Measurements from ENCODE around the gene CTSK. TPM values are rescaled to one million over a fixed set of nuclear protein-coding genes. Genes with fewer than 3 reads are reported as not detected.
A peak's percentile ranks its signal among the peaks of the same experiment; 100 is the strongest.

Gene CTSK
- total and polyA plus RNA-seq, 3 experiments from 2014 or later: 0.54 to 2.7 (median 2.1) TPM

- H3K27ac ChIP-seq (ENCODE audit: low read depth, low read length): no peak overlapping the region
- H3K4me3 ChIP-seq (ENCODE audit: low read length): no peak overlapping the region
- no peaks in the 10 kb centered on the region for H3K27me3 ChIP-seq (ENCODE audit: insufficient read depth, low read length, poor library complexity, severe bottlenecking)
- H3K27me3 Mint-ChIP-seq: no peaks in the 10 kb centered on the region
- no peak overlapping the region for H3K27ac Mint-ChIP-seq
- no peak for DNase-seq
- H3K4me1 ChIP-seq (ENCODE audit: insufficient read depth, low read length): no peaks in the 10 kb centered on the region
- H3K4me3 Mint-ChIP-seq: no peak overlapping the region
- peaks cover 0 to 1% (median 0%) of the 10 kb centered on the region in 3 donors for H3K4me1 Mint-ChIP-seq
- peaks cover 0 to 30% (median 18%) of the 10 kb centered on the region in 3 donors for H3K36me3 Mint-ChIP-seq
- ChIA-PET POLR2A (no interaction called here), CTCF (interaction anchor here (1.4 kb wide), 1 partner anchor 252 kb away, joined by 4 read pairs; no protein-coding TSS in a partner anchor)
- H3K9me3 ChIP-seq (ENCODE audit: low read length): no peaks in the 10 kb centered on the region
- no peaks in the 10 kb centered on the region for H3K9me3 Mint-ChIP-seq
- H3K36me3 ChIP-seq (ENCODE audit: insufficient read depth, low read length): peaks cover 36% of the 10 kb centered on the region
Observed at GRCh38 chr1:150813028-150813707, 5.1 kb upstream of the CTSK start.

DNA sequence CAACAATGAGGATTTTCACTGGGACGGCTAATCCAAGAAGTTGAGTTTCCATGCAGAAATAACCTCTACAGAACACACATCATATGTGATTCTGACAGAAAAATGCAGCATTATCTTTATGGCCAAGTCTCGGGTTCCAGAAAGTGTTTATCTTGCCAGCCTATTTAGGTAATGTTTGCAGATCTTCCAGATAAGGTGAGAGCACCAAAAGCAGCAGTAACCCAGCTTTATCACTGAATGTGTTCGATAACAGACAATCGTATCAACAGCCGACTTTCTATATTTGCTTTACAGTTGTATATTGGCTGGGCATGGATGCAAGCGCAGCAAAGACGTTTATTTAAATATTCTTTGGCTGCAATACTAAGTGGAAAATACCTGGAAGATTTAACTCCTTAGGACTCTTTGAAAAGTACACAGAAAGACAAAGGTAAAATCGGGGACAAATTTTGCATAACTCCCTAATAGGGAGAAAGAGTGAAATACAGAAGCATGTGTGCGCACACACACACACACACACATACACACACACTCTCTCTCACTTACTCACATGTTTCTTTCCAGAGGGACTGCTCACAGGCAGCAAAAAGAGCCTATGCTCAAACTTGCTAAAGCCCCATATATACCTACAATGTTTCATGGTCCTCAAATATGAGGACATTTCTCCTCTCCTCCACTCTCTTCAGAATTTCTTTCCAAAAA is 3.0 kb upstream of the CTSK start:
- H3K4me1 Mint-ChIP-seq: peaks cover 0 to 7% (median 0%) of the 10 kb centered on the region in 3 donors
- Histone ChIP-seq H3K4me3 (ENCODE audit: low read length) (no peak overlapping the region), H3K9me3 (ENCODE audit: low read length) (no peaks in the 10 kb centered on the region), H3K27me3 (ENCODE audit: insufficient read depth, low read length, poor library complexity, severe bottlenecking) (no peaks in the 10 kb centered on the region), H3K36me3 (ENCODE audit: insufficient read depth, low read length) (peaks cover 25% of the 10 kb centered on the region), H3K27ac (ENCODE audit: low read depth, low read length) (no peak overlapping the region), H3K4me1 (ENCODE audit: insufficient read depth, low read length) (no peaks in the 10 kb centered on the region)
- H3K9me3 Mint-ChIP-seq: no peaks in the 10 kb centered on the region
- ChIA-PET CTCF (no interaction called here), POLR2A (no interaction called here)
- no peaks in the 10 kb centered on the region for H3K27me3 Mint-ChIP-seq
- peaks cover 0 to 12% (median 8%) of the 10 kb centered on the region in 3 donors for H3K36me3 Mint-ChIP-seq
- H3K4me3 Mint-ChIP-seq: no peak overlapping the region
- H3K27ac Mint-ChIP-seq: peak overlapping the region in 1 of 8 donors; percentile 36
- no peak for DNase-seq

DNA sequence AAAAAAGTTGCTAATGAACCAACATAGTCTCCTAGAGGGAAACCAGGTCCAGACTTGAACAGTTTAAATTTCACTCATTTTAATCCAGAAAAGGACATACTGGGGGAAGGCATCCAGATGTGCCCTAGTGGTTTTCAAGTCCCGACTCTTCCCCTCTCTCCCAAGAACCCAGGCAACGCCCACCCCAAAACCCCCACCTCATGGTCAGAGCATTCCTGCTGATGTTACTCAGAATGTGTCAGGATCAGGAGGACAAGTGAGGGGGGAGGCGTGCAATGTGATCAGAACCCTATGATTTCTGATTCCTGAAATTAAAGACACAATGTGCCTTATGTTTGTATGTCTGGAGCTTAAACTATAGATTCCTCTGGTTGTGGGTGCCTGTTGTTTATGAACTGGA is 1.6 kb upstream of the CTSK start:
- no peaks in the 10 kb centered on the region for H3K27me3 ChIP-seq (ENCODE audit: insufficient read depth, low read length, poor library complexity, severe bottlenecking)
- ChIA-PET POLR2A (no interaction called here), CTCF (no interaction called here)
- Mint-ChIP-seq H3K4me3 (no peak overlapping the region), H3K27me3 (no peaks in the 10 kb centered on the region), H3K27ac (peak overlapping the region in 1 of 8 donors; percentile 69), H3K4me1 (peaks cover 0 to 7% (median 0%) of the 10 kb centered on the region in 3 donors), H3K36me3 (peaks cover 0 to 5% (median 5%) of the 10 kb centered on the region in 3 donors), H3K9me3 (no peaks in the 10 kb centered on the region)
- no peak overlapping the region for H3K4me3 ChIP-seq (ENCODE audit: low read length)
- DNase-seq: no peak
- H3K4me1 ChIP-seq (ENCODE audit: insufficient read depth, low read length): no peaks in the 10 kb centered on the region
- H3K36me3 ChIP-seq (ENCODE audit: insufficient read depth, low read length): peaks cover 22% of the 10 kb centered on the region
- H3K27ac ChIP-seq (ENCODE audit: low read depth, low read length): no peak overlapping the region
- no peaks in the 10 kb centered on the region for H3K9me3 ChIP-seq (ENCODE audit: low read length)

DNA sequence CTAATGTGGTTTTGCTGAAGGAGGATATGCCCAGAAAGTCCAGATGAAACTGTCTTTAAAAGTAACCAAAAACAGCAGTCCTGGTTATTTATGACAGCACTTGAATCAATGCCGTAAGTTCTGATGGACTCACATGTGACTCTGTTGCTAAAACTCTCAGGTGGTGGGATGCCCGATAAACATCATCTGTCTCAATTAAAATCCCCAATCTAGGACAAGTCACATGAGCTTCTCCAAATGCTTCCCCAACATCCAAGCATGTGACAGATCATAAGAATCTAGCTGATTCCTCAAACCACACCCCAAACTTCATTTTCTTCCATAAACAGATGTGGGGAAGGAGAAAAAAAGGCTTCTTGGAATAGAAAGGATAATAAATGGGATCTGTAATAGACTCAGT is 786 bp upstream of the CTSK start:
- Histone ChIP-seq H3K36me3 (ENCODE audit: insufficient read depth, low read length) (peaks cover 19% of the 10 kb centered on the region), H3K4me3 (ENCODE audit: low read length) (no peak overlapping the region), H3K9me3 (ENCODE audit: low read length) (no peaks in the 10 kb centered on the region), H3K4me1 (ENCODE audit: insufficient read depth, low read length) (no peaks in the 10 kb centered on the region), H3K27ac (ENCODE audit: low read depth, low read length) (no peak overlapping the region), H3K27me3 (ENCODE audit: insufficient read depth, low read length, poor library complexity, severe bottlenecking) (no peaks in the 10 kb centered on the region)
- no peaks in the 10 kb centered on the region for H3K27me3 Mint-ChIP-seq
- H3K4me3 Mint-ChIP-seq: no peak overlapping the region
- POLR2A ChIA-PET: no interaction called here
- H3K9me3 Mint-ChIP-seq: no peaks in the 10 kb centered on the region
- peak overlapping the region in 2 of 8 donors; percentile 8 to 26 for H3K27ac Mint-ChIP-seq
- H3K4me1 Mint-ChIP-seq: peaks cover 0 to 7% (median 0%) of the 10 kb centered on the region in 3 donors
- peaks cover 0 to 11% (median 4%) of the 10 kb centered on the region in 3 donors for H3K36me3 Mint-ChIP-seq
- CTCF ChIA-PET: no interaction called here
- DNase-seq: no peak

DNA sequence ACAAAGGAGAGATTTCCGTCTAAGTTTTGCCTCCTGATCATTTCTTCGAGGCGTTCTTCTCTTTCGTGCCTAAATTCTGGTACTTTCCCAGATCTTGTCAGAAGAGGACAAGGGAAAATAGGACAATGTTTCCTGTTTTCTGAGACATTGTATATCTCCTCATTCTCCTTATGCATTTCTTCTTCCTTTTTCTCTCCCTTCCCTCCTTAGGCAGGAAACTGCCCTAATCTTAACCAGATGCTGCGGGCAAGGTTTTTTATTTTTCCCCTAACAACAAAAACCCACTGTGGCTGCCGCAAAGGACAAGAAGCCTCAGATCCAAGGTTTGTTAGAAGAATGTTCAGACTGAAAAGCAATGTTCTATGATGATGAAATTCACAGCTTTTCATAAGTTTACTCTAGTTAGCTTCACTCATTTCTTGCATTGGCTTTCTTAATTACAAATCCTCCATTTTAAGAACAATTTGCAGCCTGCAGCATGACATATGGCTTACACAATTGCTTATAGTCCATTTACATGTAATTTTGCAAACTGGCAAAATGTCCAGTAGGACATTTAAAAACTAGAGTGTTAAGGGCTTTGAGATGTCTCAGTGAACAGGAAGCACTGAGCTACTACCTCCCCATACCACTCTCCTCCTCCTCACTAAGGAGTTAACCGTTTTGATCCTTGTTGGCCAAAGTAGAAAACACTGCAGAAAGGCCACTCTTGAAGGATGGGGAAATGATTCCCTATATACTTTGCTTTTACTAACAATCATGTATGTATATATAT is 624 bp downstream of the CTSK start:
- ChIA-PET POLR2A (no interaction called here), CTCF (interaction anchor here (0.8 kb wide), 1 partner anchor 24 kb away, joined by 3 read pairs; no protein-coding TSS in a partner anchor)
- no peaks in the 10 kb centered on the region for H3K27me3 ChIP-seq (ENCODE audit: insufficient read depth, low read length, poor library complexity, severe bottlenecking)
- Mint-ChIP-seq H3K4me3 (peak overlapping the region in 2 of 7 donors; percentile 17 to 19), H3K27me3 (no peaks in the 10 kb centered on the region), H3K27ac (peak overlapping the region in 2 of 8 donors; percentile 3 to 45), H3K36me3 (peaks cover 0 to 21% (median 8%) of the 10 kb centered on the region in 3 donors), H3K9me3 (no peaks in the 10 kb centered on the region), H3K4me1 (peaks cover 0 to 7% (median 0%) of the 10 kb centered on the region in 3 donors)
- no peak overlapping the region for H3K4me3 ChIP-seq (ENCODE audit: low read length)
- H3K9me3 ChIP-seq (ENCODE audit: low read length): no peaks in the 10 kb centered on the region
- H3K27ac ChIP-seq (ENCODE audit: low read depth, low read length): no peak overlapping the region
- no peaks in the 10 kb centered on the region for H3K4me1 ChIP-seq (ENCODE audit: insufficient read depth, low read length)
- peaks cover 10% of the 10 kb centered on the region for H3K36me3 ChIP-seq (ENCODE audit: insufficient read depth, low read length)
- DNase-seq: no peak

- Histone ChIP-seq H3K9me3 (ENCODE audit: low read length) (no peaks in the 10 kb centered on the region), H3K4me3 (ENCODE audit: low read length) (no peak overlapping the region), H3K27me3 (ENCODE audit: insufficient read depth, low read length, poor library complexity, severe bottlenecking) (no peaks in the 10 kb centered on the region), H3K27ac (ENCODE audit: low read depth, low read length) (no peak overlapping the region), H3K36me3 (ENCODE audit: insufficient read depth, low read length) (no peaks in the 10 kb centered on the region), H3K4me1 (ENCODE audit: insufficient read depth, low read length) (no peaks in the 10 kb centered on the region)
- ChIA-PET POLR2A (no interaction called here), CTCF (interaction anchor here (2.4 kb wide), 1 partner anchor 117 kb away, joined by 8 read pairs; no protein-coding TSS in a partner anchor)
- peaks cover 0 to 21% (median 8%) of the 10 kb centered on the region in 3 donors for H3K36me3 Mint-ChIP-seq
- no peaks in the 10 kb centered on the region for H3K9me3 Mint-ChIP-seq
- DNase-seq: no peak
- H3K27me3 Mint-ChIP-seq: no peaks in the 10 kb centered on the region
- H3K27ac Mint-ChIP-seq: no peak overlapping the region
- peaks cover 0 to 7% (median 0%) of the 10 kb centered on the region in 3 donors for H3K4me1 Mint-ChIP-seq
- H3K4me3 Mint-ChIP-seq: no peak overlapping the region
Observed at GRCh38 chr1:150805899-150806298, 2.2 kb downstream of the CTSK start.

DNA sequence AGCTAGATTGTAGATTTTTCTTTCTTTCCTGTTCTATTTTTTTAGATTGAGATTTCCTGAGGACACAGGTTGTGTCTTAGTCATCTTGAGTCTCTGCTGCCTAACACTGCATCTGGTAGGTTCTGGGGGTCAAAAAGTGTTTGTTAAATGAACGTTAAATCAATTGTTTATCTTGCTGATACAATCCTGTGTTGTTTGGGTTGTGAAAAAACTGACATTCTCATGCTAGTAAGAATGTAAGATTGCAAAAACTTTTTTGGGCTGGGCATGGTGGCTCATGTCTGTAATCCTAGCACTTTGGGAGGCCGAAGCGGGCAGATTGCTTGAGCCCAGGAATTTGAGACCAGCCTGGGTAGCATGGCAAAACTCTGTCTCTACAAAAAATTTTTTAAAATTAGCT is 3.4 kb downstream of the CTSK start:
- no peaks in the 10 kb centered on the region for H3K27me3 ChIP-seq (ENCODE audit: insufficient read depth, low read length, poor library complexity, severe bottlenecking)
- Mint-ChIP-seq H3K4me1 (peaks cover 0 to 7% (median 0%) of the 10 kb centered on the region in 3 donors), H3K9me3 (no peaks in the 10 kb centered on the region), H3K4me3 (no peak overlapping the region), H3K27me3 (no peaks in the 10 kb centered on the region), H3K27ac (no peak overlapping the region), H3K36me3 (peaks cover 0 to 23% (median 8%) of the 10 kb centered on the region in 3 donors)
- no peaks in the 10 kb centered on the region for H3K9me3 ChIP-seq (ENCODE audit: low read length)
- no peaks in the 10 kb centered on the region for H3K36me3 ChIP-seq (ENCODE audit: insufficient read depth, low read length)
- no peak for DNase-seq
- no peaks in the 10 kb centered on the region for H3K4me1 ChIP-seq (ENCODE audit: insufficient read depth, low read length)
- no peak overlapping the region for H3K4me3 ChIP-seq (ENCODE audit: low read length)
- H3K27ac ChIP-seq (ENCODE audit: low read depth, low read length): no peak overlapping the region
- ChIA-PET POLR2A (no interaction called here), CTCF (interaction anchor here (2.4 kb wide), 1 partner anchor 118 kb away, joined by 8 read pairs; no protein-coding TSS in a partner anchor)

DNA sequence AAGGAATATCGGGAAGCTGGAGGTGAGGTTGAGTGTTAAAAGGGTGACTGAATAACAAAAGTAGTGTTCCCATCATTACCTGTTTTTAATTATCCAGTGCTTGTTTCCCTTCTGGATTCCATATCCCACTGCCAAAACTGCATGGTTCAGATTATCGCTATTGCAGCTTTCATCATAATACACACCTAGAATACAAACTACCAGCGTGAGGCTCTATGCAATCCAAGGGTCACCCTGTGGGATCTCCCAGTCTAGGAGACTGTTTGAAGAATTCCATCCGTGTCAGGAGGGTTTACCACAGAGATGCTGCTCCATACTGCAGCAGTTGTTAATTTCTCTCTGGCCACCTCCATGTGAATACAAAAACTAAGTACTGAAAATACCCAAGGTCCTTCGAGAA is 9.0 kb downstream of the CTSK start:
- POLR2A ChIA-PET: no interaction called here
- Histone ChIP-seq H3K4me1 (ENCODE audit: insufficient read depth, low read length) (no peaks in the 10 kb centered on the region), H3K27me3 (ENCODE audit: insufficient read depth, low read length, poor library complexity, severe bottlenecking) (no peaks in the 10 kb centered on the region), H3K4me3 (ENCODE audit: low read length) (no peak overlapping the region), H3K9me3 (ENCODE audit: low read length) (no peaks in the 10 kb centered on the region), H3K36me3 (ENCODE audit: insufficient read depth, low read length) (peaks cover 4% of the 10 kb centered on the region), H3K27ac (ENCODE audit: low read depth, low read length) (no peak overlapping the region)
- DNase-seq: no peak
- H3K27me3 Mint-ChIP-seq: no peaks in the 10 kb centered on the region
- peaks cover 6 to 58% (median 29%) of the 10 kb centered on the region in 3 donors for H3K36me3 Mint-ChIP-seq
- no peaks in the 10 kb centered on the region for H3K4me1 Mint-ChIP-seq
- H3K27ac Mint-ChIP-seq: no peak overlapping the region
- H3K4me3 Mint-ChIP-seq: no peak overlapping the region
- CTCF ChIA-PET: no interaction called here
- no peaks in the 10 kb centered on the region for H3K9me3 Mint-ChIP-seq

Data from CD8-positive, alpha-beta memory T cell (primary cell).